OCI-LY1 (cell line): Measurements from ENCODE around the gene UGT1A5.

Experiments used
- CTCF ChIP-seq: fragments of 200-600 bp; sonication (generic), shearing (Covaris generic); IDR thresholded peaks from 2 replicates; pipeline ENCODE4 v1.5.1; 2017; ENCODE audit warnings: mild to moderate bottlenecking, antibody characterized with exemption, low read length, moderate library complexity, mixed read lengths
- EZH2 ChIP-seq: fragments of 200-600 bp; sonication (generic), shearing (Covaris generic); IDR thresholded peaks from 2 replicates; pipeline ENCODE4 v1.8.0; 2017; ENCODE audit warnings: borderline replicate concordance, mixed run types, mild to moderate bottlenecking, antibody characterized with exemption, low read length, moderate library complexity, mixed read lengths

DNA sequence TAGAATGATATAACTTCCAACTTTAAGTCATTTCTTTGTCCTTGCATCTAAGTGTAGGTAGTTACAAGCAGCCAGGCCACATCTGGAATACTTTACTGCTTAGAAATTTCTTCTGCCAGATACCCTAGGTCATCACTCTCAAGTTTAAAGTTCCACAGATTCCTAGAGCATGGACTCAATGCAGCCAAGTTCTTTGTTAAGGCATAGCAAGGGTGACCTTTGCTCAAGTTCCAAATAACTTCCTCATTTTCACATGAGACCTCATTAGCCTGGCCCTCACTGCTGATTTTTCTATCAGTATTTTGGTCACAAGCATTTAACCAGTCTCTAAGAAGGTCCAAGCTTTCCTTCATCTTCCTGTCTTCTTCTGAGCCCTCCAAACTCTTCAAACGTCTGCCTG lies 48.8 kb upstream of the UGT1A5 start:
- TF ChIP-seq CTCF (no peak), EZH2 (no peak)
